Measurements from ENCODE around the gene COL9A3.

COL9A3 gene

DNA sequence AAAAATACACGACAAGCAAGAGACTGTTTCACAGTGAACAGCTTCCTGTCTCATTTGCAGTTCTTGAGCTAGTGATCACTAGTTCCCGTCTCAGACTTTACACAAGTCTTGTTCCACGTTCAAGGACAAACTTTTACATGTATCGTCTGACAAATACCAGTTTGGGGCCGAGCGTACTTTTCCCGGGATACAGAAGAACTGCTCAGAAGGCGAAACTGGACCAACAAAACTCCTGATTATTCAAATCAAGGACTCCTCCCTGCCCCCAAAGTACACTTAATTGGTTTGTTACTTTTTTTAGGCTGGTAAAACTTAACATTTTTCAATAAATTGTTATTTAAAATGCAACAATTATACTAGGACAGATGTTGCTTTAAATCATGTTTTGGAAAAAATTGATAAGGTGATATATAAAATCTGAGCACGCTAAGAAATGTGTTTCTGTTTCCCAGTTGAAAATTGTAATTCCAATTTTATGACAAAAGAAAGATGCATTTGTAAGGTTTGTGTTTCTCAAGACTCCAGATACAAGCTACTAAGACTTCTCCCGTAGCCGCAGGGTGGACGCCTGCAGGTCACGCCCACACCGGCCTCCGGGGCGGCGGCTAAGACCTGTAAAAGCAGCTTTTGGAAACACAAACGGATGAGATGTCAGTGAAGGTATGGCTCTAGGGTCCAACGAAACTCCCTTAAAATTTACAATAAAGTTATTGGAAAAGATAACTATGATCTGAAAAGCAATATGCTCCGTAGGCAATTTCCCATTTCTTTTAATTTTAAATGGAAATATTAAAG is 61.6 kb downstream of the COL9A3 start:
- DNase-seq (ENCODE audit: low read depth in 3 of 3, low spot score in 1 of 3), result no peak

- DNase-seq (ENCODE audit: low read depth in 3 of 3, low spot score in 1 of 3), result no peak
These were observed 62.7 kb downstream of the COL9A3 start for GRCh38 chr20:62879275-62880146.

- no peak for DNase-seq (ENCODE audit: low read depth in 3 of 3, low spot score in 1 of 3)
These were observed 63.5 kb downstream of the COL9A3 start for GRCh38 chr20:62880147-62880934.

DNA sequence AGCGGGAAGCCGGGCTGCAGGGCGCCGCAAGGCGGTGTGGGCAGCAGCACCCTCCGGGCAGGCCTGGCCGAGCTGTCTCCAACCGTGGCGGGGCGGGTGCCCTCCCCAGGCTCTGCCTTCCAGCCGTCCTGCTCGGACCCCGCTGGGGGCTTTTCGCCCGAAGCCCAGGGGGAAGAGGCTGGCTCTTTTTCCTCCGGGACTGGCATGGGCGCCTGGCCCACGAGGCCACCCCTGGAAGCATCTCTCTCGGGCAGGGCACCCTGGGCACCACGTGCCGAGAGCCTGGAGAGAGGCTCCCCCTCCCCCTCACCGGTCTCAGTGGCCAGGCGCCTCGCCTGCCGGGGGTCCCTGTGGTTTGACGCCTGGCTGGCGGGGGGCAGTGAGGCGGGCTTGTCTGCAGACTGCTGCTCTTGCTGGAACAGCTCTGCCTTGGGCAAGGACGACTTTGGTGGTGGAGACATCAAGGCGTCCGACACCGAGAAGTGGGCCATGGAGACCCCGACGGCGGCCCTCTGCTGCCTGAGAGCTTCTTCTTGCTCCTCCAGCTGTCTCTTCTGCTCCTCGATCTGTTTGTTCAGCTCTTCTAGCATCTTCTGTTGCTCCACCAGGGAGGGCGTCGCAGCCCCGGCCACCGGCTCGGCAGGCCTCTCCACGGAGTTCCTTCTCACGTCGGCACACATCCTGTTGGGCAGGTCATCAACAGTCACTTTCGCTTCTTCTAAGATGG is 64.2 kb downstream of the COL9A3 start:
- no peak for DNase-seq (ENCODE audit: low read depth in 3 of 3, low spot score in 1 of 3)

- DNase-seq (ENCODE audit: low read depth in 3 of 3, low spot score in 1 of 3), result no peak
These were observed 65.0 kb downstream of the COL9A3 start for GRCh38 chr20:62881662-62882395.

DNA sequence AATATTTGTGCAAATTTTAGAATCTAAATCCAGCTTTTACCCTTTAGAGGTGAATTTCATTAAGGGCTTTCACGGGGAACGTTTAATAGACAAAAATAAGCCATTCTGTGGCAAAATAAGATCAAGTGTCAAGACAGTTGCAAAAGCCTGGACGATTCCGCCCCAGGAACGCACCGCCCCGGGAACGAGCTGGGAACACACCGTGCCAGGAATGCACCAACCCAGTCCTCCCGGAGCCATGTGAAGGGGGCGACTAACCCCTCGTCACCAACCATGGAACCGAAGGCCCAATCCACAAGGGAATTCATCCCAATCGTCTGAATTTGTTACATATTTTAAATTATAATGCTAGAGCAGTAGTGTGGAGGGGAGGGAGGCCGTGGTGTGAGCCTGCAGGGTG is 65.6 kb downstream of the COL9A3 start:
- DNase-seq (ENCODE audit: low read depth in 3 of 3, low spot score in 1 of 3), result no peak

GRCh38 chr20:62884556-62884955 is 67.7 kb downstream of the COL9A3 start:
- no peak for DNase-seq (ENCODE audit: low read depth in 3 of 3, low spot score in 1 of 3)

GRCh38 chr20:62885046-62885895 is 68.4 kb downstream of the COL9A3 start:
- no peak for DNase-seq (ENCODE audit: low read depth in 3 of 3, low spot score in 1 of 3)

DNA sequence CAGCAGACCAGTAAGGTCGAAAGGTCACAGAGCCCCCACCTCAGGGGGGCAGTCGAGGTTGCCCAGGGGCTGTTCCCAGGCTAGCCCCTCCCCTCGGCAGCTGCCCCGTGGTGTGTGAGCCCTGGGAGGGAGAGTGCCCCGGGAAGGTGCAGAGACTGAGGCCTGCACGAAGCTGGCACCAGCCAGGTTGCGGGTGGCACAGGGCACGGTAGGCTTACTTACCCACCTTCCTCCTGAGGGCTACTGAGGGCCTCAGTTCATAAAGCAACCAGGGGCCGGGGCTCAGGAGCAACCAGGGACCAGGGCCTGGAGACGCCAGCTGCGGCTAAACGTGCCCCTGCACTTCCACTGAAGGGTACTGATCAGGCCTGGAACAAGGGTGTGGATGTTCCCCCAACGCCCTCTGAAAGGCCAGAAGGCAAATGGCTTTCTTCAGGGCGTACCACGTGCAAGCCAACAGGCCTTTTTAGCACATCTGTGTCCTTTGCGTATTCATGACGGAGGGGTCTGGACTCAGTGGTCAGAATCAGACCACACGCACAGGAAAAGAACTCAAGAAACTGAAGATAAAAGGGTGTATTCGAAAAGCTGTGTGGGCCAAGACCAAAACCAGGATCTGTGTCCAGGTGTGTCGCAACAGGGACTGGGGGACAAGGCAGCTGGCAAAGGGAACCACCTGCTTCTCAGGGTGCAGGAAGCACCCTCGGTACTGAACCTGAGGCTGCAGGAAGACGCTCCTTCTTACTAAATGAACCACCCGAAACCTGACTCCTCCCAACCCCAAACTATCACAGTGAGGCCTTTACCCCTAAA is 69.3 kb downstream of the COL9A3 start:
- no peak for DNase-seq (ENCODE audit: low read depth in 3 of 3, low spot score in 1 of 3)

GRCh38 chr20:62886709-62887058 is 69.8 kb downstream of the COL9A3 start:
- no peak for DNase-seq (ENCODE audit: low read depth in 3 of 3, low spot score in 1 of 3)

DNA sequence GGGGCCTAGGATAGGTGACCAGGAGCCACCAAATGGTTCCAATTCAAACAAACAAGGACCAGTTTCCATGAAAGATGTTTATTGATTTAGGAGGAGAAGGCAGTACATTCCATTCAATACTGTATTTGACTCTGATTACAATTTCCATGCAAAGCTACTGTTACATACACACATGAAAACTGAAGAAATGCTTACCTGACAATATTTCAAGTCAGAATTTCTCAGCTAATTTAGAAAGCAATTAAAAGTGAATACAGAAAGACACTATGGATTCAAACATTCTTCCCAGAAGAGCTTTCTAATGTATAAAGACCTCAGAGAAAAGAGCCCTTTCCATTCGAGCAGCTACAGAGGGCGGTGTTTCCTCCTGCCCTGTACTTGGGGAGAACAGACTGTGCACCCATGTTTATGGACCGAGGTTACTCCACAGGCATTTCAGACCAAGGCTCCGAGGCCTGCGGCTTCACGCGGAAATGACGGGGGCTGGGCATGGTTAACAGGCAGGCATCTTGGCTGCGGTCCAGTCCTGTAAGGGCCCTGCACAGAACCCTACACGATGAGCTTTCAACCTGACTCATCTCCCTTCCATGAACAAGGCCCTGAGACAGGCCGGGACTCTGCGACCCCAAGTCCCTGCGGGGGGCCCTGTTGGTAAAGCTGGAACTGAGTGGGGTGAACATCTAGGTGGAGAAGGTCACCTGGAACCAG is 70.5 kb downstream of the COL9A3 start:
- DNase-seq (ENCODE audit: low read depth in 3 of 3, low spot score in 1 of 3), result no peak

DNA sequence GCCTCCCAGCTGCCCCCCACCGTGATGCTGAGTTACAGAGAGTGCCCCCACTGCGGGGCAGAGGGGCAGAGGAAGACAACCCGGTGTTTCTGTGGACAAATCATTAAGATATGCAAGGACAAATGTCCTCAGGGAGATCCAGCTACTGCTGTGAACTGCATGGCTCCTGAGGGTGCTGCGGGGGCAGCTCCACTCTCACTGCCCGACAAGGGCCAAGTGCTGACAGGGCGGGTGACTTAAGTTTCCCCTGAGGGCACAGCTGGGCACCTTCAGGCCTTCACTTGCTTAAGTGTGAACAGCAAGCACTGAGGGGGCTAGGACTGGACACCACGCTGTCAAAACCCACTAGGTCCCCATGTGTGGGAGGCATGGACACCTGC is 71.0 kb downstream of the COL9A3 start:
- no peak for DNase-seq (ENCODE audit: low read depth in 3 of 3, low spot score in 1 of 3)

GRCh38 chr20:62888406-62888805 is 71.6 kb downstream of the COL9A3 start:
- DNase-seq (ENCODE audit: low read depth in 3 of 3, low spot score in 1 of 3), result no peak

DNA sequence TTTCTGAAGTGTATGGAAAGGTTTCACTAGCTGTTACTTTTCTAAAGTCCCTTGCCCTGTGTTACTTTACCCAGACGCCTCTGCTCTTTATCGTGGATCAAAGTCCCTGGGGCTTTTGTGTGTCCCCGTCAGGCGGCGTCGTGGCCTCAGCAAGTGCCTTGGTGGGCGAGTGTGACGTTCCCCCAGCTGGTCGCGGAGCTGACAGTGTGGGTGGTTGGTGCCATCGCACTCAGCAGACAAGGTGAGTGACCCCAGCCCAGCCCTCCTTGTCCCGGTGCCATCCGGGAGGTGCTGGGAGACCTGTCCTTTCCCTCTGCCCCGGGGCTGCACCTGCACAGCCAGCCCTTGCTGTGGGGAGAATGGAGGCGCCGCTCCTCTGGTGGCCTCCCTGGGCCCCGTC is 72.1 kb downstream of the COL9A3 start:
- DNase-seq (ENCODE audit: low read depth in 3 of 3, low spot score in 1 of 3), result no peak

- no peak for DNase-seq (ENCODE audit: low read depth in 3 of 3, low spot score in 1 of 3)
These were observed 72.6 kb downstream of the COL9A3 start for GRCh38 chr20:62889411-62889810.

GRCh38 chr20:62889871-62890270 is 73.0 kb downstream of the COL9A3 start:
- DNase-seq (ENCODE audit: low read depth in 3 of 3, low spot score in 1 of 3), result no peak

GRCh38 chr20:62890444-62890843 is 73.6 kb downstream of the COL9A3 start:
- no peak for DNase-seq (ENCODE audit: low read depth in 3 of 3, low spot score in 1 of 3)
